ENCODE data around the gene NHLRC4.
"Not testable (repeated sequence)": the region's sequence is repeated elsewhere in the genome, so short reads cannot be mapped to it uniquely, and the experiment has no call there.

The NHLRC4 gene

GRCh38 chr16:583470-583814 lies 16.6 kb downstream of the NHLRC4 start:
- no peak for DNase-seq (ENCODE audit: low read depth)

GRCh38 chr16:583815-584591 lies 17.2 kb downstream of the NHLRC4 start:
- no peak for DNase-seq (ENCODE audit: low read depth)

DNA sequence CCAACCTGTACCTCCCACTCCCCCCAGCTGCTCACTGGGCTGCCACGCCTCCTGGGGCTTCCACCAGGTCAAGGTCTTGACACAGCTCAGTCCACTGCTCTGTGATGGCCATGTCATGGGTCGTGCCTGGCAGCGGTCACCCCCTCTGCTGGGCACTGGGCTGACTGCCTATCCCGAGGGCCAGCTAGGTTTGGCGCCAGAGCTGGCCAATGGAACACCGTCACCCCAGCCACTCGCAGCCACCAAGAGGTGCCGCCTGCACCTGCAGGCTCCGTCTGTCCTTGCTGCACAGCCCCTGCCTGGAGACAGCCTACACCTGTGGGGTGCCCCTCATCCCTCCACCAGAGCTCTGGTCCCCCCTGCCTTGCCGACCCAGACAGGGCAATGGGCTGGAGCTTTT lies 18.5 kb downstream of the NHLRC4 start:
- DNase-seq (ENCODE audit: low read depth), result no peak

- DNase-seq (ENCODE audit: low read depth), result no peak
Observed at GRCh38 chr16:586047-586644, 19.3 kb downstream of the NHLRC4 start.

DNA sequence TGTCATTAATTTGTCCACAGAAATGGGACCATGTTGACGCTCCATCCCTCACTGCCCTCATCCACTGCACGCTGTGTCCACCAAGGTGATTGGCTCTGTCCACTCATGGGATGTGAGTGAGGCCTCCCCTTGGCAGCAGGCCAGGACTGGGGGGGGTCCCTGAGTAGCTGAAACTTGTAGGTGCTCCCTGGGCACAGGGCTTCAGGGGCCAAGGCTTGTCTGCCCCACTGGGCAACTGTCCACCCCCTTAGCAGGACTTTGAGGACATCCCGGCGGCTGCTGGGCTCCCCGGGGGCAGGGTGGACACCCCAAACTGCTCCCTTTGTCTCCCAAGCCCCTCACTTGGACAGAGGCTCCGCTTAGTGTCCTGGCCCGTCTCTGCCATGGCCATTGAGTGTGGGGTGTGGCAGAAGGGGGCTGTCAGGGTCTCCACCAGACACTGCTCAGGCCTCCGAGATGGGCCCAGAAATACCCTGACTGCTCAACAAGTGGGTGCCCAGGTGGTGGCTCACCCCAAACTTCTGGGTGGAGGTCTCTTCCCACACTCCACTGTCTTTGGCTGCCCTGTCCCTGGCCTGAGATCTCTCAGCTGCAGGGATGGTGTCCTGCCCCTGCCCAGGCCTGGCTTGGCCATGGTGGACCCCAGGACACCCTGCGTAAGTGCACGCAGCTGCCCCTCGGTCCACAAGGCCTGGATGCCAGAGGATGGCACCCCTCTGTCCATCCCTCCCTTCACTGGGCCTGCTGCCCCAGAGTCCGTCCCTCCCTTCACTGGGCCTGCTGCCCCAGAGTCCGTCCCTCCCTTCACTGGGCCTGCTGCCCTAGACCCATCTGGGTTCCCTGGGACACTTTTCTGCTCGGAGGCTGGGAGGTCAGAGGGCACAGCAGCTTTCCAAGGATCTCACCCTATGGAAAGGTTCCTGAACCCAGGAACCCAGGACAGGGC lies 20.1 kb downstream of the NHLRC4 start:
- DNase-seq (ENCODE audit: low read depth), result no peak

DNA sequence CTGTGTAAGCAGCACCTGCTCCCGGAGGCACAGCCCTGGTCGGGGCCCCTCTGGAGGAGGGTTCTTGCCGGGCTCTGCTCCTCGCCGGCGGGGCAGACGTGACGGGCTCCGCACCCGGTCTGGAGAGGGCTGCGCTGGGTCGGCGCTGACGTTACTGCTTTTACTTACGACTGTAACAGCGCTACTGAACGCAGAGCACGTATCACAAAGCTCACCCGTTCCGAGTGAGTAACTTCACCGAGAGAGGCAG lies 21.8 kb downstream of the NHLRC4 start:
- no peak for DNase-seq (ENCODE audit: low read depth)

GRCh38 chr16:588889-589657 lies 22.3 kb downstream of the NHLRC4 start:
- DNase-seq (ENCODE audit: low read depth), result peak; percentile 99

DNA sequence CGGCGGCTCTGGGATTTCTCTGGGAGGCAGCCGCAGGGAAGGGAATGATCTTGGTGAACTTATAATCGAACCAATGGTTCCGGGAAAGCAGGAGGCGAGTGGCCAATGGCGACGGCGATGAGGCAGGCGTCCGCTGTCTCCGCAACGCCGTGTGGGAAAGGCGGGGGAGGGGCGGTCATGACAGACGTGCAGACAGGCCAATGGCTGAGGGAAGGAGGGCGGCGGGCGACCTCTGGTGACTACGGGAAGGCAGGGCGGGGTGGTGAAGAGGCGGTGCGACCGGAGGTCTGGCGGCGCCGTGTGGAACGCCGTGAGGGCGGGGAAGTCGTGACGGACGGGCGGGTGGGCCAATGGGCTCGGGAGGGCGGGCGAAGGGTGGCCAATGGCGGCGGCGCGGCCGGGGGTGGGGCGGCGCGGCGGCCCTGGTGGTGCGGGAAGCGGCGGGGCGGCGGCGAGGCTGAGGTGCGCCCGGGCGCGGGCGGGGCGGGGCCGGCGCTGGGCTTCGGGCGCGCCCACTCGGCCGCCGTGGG lies 22.9 kb downstream of the NHLRC4 start, which contains the start of gene RAB40C:
Gene RAB40C, plus strand, starts transcription at position 409 of the 530 bp plus-strand sequence. CDS start 226 bp downstream, outside the sequence.
- DNase-seq (ENCODE audit: low read depth), result peak; percentile 97

DNA sequence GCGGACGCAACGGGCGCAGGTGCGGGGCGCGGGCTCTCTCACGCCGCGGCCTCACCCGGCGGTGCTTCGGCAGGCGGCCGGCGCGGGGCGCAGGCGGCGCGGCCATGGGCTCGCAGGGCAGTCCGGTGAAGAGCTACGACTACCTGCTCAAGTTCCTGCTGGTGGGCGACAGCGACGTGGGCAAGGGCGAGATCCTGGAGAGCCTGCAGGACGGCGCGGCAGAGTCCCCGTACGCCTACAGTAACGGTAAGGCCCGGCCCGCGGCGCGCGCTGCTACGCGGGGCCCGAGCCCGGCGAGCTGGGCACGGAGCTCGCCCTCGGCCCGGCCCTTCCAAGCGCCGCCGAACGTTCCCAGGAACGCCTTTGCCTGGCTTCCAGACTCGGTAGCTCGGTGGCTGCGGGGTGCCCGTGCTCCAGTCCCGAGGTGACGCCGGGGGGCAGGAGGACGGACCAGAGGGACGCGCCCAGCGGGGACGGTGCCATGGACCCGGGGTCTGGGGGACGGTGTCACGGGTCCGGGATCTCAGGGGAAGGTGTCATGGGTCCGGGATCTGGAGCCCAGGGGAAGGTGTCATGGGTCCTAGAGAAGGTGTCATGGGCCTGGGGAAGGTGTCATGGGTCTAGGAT lies 23.5 kb downstream of the NHLRC4 start:
- no peak for DNase-seq (ENCODE audit: low read depth)

DNA sequence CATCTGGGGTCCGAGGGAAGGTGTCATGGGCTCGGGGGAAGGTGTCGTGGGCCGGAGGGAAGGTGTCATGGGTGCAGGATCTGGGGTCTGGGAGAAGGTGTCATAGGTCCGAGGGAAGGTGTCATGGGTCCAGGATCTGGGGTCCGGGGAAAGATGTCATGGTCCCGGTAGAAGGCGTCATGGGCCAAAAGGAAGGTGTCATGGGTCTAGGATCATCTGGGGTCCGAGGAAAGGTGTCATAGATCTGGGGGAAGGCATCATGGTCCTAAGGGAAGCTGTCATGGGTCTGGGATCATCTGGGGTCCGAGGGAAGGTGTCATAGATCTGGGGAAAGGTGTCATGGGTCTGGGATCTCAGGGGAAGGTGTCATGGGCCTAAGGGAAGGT lies 24.0 kb downstream of the NHLRC4 start:
- no peak for DNase-seq (ENCODE audit: low read depth)

DNA sequence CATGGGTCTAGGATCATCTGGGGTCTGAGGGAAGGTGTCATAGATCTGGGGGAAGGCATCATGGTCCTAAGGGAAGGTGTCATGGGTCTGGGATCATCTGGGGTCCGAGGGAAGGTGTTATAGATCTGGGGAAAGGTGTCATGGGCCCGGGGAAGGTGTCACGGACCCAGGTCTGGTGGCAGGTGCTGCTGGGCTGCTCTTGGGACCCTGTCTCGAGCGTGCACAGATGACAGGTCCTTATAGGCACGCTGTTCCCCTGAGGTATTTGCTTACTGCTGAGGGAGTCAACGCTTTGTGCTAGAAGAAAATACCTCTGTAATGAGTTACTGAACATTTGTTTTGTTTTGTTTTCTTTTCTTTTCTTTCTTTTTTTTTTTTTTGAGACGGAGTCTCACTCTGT lies 24.4 kb downstream of the NHLRC4 start:
- DNase-seq (ENCODE audit: low read depth), result no peak

GRCh38 chr16:591892-592517 lies 25.2 kb downstream of the NHLRC4 start:
- no peak for DNase-seq (ENCODE audit: low read depth)

- DNase-seq (ENCODE audit: low read depth), result no peak
Observed at GRCh38 chr16:592518-593306, 25.9 kb downstream of the NHLRC4 start.

- DNase-seq (ENCODE audit: low read depth), result no peak
Observed at GRCh38 chr16:593406-593805, 26.6 kb downstream of the NHLRC4 start.

DNA sequence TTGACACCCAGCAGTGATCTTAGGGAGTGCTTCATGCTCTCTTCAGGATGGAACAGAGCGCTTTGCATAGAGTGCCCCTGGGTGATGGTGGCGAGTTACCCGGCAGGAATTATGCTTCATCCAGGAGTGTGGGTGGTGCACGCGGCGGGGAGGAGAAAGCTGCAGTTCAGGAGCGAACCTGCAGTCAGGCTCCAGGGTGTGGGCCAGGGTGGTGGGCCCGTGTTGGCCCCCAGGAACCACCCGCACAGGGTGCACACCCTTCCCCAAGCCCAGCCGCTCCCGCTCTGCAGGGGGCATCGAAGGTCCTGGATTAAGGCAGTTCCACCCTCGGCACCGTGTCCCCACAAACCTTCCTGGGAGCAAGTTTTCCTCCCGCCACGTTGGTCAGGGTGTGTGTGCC lies 27.0 kb downstream of the NHLRC4 start:
- no peak for DNase-seq (ENCODE audit: low read depth)

DNA sequence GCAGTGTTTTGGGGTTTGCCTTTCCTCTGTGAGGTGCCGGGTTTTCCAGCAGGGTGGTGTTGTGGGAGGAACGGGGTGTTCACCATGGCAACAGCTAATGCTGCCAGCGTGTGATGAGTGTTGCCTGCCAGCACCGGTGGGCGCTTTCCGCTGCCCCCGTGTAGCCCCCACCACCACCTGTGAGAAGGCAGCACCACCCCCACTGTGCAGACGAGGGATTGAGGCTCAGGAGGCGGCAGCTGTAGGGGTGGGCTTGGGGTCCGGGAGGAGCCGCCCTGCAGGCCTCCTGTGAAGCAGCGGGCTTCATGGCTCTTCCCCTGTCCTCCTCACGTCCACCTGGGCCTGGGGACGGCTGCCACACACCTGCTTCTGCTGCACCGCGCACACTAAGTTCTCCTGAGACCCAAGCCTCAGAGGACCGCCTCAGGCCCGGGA lies 28.3 kb downstream of the NHLRC4 start:
- no peak for DNase-seq (ENCODE audit: low read depth)

DNA sequence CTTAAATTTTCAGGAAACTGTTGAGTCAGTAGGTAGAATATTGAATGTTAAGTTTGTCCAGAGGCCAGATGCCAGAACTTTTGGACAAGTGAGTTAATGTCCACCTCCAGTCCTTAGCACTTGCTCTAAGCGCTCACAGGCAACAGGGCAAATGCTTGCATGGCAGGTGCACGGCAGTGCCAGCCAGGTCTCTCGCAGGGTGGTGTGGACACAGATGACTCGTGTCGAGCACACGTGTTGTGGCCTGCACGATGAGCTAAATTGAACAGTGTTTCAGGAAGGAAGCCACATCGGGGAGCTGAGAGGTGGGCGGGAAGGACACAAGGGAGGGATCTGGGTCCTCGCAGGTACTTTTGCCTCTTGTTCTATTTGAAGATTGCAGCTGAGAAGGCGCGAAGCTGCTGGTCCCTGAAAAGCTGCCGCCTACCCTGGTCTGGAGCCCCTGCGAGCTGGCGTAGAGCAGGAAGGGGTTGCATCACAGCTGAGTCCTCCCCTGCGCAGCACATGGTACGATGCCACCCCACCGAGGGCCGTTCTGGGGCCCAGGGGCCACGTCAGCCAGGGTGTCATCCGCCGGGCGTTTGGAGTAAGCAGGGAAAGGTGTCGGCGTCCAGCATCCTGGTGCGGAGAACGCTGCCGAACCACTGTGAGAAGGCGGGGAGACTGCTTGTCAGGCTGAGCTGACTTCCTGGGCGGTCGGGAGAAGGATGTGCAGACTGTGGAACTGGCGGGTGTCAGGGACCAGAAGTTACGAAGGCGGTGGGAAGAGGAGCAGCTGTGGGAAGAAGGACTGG lies 29.3 kb downstream of the NHLRC4 start:
- no peak for DNase-seq (ENCODE audit: low read depth)

- no peak for DNase-seq (ENCODE audit: low read depth)
Observed at GRCh38 chr16:596736-597060, 29.9 kb downstream of the NHLRC4 start.

GRCh38 chr16:597655-598054 lies 30.9 kb downstream of the NHLRC4 start:
- not testable (repeated sequence) for DNase-seq (ENCODE audit: low read depth)

Measured in stimulated activated CD8-positive, alpha-beta memory T cell treated with anti-CD3 and anti-CD28 coated beads, Interleukin-7, amount 100 ng/mL, for 24 hours (primary cell).